Vagina (tissue), 2 donors: ENCODE data around the gene DPYD. TPM values are rescaled to one million over a fixed set of nuclear protein-coding genes. Genes with fewer than 3 reads are reported as not detected.

Source experiments
- DNase-seq, 2 donors: peaks; one replicate each; pipeline ENCODE4 v3.0.0-alpha.2; 2017; ENCODE audit errors: extremely low spot score in 2 of 2
- H3K27ac ChIP-seq: fragments of 200-600 bp; sonication (generic); one replicate; pipeline ENCODE4 v1.5.1; 2019
- H3K27me3 ChIP-seq: fragments of 200-600 bp; sonication (generic); one replicate; pipeline ENCODE4 v1.5.1; 2019
- H3K36me3 ChIP-seq, 2 donors: fragments of 200-600 bp; sonication (generic); one replicate each; pipeline ENCODE4 v1.5.1; 2017 to 2019
- H3K4me1 ChIP-seq: fragments of 200-600 bp; sonication (generic); one replicate; pipeline ENCODE4 v1.5.1; 2019
- H3K4me3 ChIP-seq, 2 donors: fragments of 200-600 bp; sonication (generic); 1 replicate in 1 of 2; 2 replicates in 1 of 2; pipeline ENCODE4 v1.5.1; 2016 to 2019
- H3K9me3 ChIP-seq: fragments of 200-600 bp; sonication (generic); one replicate; pipeline ENCODE4 v1.5.1; 2019
- CTCF ChIP-seq, 3 experiments: fragments of 450-650 bp in 2 of 3; fragments of 200-600 bp in 1 of 3; sonication (generic) in 1 of 3; IDR thresholded peaks; one replicate each; pipeline ENCODE4 v1.5.1; 2017 to 2019; ENCODE audit warnings: antibody characterized with exemption in 3 of 3, mild to moderate bottlenecking in 2 of 3, moderate library complexity in 2 of 3
- POLR2A ChIP-seq, 2 donors: fragments of 450-650 bp; IDR thresholded peaks; one replicate each; pipeline ENCODE4 v1.6.1; 2017; ENCODE audit warnings: antibody characterized with exemption in 2 of 2, mild to moderate bottlenecking in 2 of 2, moderate library complexity in 2 of 2
- POLR2AphosphoS5 ChIP-seq, 2 donors: sonication (generic); formaldehyde crosslinking; IDR thresholded peaks; one replicate each; pipeline ENCODE4 v1.9.0; 2017; ENCODE audit warnings: antibody characterized with exemption in 2 of 2, mild to moderate bottlenecking in 2 of 2, low read depth in 1 of 2; ENCODE audit not compliant: insufficient read depth in 1 of 2
- intact Hi-C: fragments of 100-400 bp; cut with DNase I; formaldehyde crosslinking; loops from one replicate; pipeline ENCODE4 v1.15.1; 2023
- total RNA-seq: library from RNA; depleted of rRNA; stranded (reverse); fragments of >200 nt; gene quantifications from one replicate; pipeline ENCODE4 v1.2.3, GENCODE V29; 2016

DPYD gene
- total RNA-seq, 1 donor from 2014 or later = 45.7 TPM

GRCh38 chr1:97677702-97678101 is 243.1 kb downstream of the DPYD start:
- no peak overlapping the region for H3K4me3 ChIP-seq
- TF ChIP-seq POLR2AphosphoS5 (IDR thresholded peaks at IDR 0.05; ENCODE audit: insufficient read depth in 1 of 2, low read depth in 1 of 2) = no peak
- no peak for TF ChIP-seq POLR2A (IDR thresholded peaks at IDR 0.05)
- no peak for TF ChIP-seq CTCF (IDR thresholded peaks at IDR 0.05)
- H3K27ac ChIP-seq = no peak overlapping the region
- H3K27me3 ChIP-seq = no peaks in the 10 kb centered on the region
- intact Hi-C loops = no loop called here
- peaks cover 0 to 9% of the 10 kb centered on the region in 2 donors for H3K36me3 ChIP-seq
- no peak for DNase-seq
- H3K9me3 ChIP-seq = no peaks in the 10 kb centered on the region
- no peaks in the 10 kb centered on the region for H3K4me1 ChIP-seq

- no peak for TF ChIP-seq POLR2AphosphoS5 (IDR thresholded peaks at IDR 0.05; ENCODE audit: insufficient read depth in 1 of 2, low read depth in 1 of 2)
- no peak for TF ChIP-seq CTCF (IDR thresholded peaks at IDR 0.05)
- TF ChIP-seq POLR2A (IDR thresholded peaks at IDR 0.05) = no peak
- DNase-seq = no peak
- no peak overlapping the region for H3K4me3 ChIP-seq
- peaks cover 0 to 13% of the 10 kb centered on the region in 2 donors for H3K36me3 ChIP-seq
- intact Hi-C loops = no loop called here
- H3K9me3 ChIP-seq = no peaks in the 10 kb centered on the region
- no peaks in the 10 kb centered on the region for H3K27me3 ChIP-seq
- no peak overlapping the region for H3K27ac ChIP-seq
- no peaks in the 10 kb centered on the region for H3K4me1 ChIP-seq
Measured at GRCh38 chr1:97674517-97674916, 246.3 kb downstream of the DPYD start.

GRCh38 chr1:97668945-97669344 is 251.9 kb downstream of the DPYD start:
- no peaks in the 10 kb centered on the region for H3K27me3 ChIP-seq
- H3K27ac ChIP-seq = no peak overlapping the region
- H3K4me1 ChIP-seq = no peaks in the 10 kb centered on the region
- no peak overlapping the region for H3K4me3 ChIP-seq
- TF ChIP-seq POLR2AphosphoS5 (IDR thresholded peaks at IDR 0.05; ENCODE audit: insufficient read depth in 1 of 2, low read depth in 1 of 2) (no peak), POLR2A (IDR thresholded peaks at IDR 0.05) (no peak)
- no peaks in the 10 kb centered on the region for H3K9me3 ChIP-seq
- DNase-seq = no peak
- intact Hi-C loops = no loop called here
- peaks cover 0 to 4% of the 10 kb centered on the region in 2 donors for H3K36me3 ChIP-seq

GRCh38 chr1:97660431-97661105 is 260.3 kb downstream of the DPYD start:
- TF ChIP-seq CTCF (IDR thresholded peaks at IDR 0.05) = no peak
- TF ChIP-seq POLR2AphosphoS5 (IDR thresholded peaks at IDR 0.05; ENCODE audit: insufficient read depth in 1 of 2, low read depth in 1 of 2) = no peak
- TF ChIP-seq POLR2A (IDR thresholded peaks at IDR 0.05) = no peak
- no peak overlapping the region for H3K27ac ChIP-seq
- H3K4me1 ChIP-seq = no peaks in the 10 kb centered on the region
- DNase-seq = no peak
- H3K27me3 ChIP-seq = no peaks in the 10 kb centered on the region
- H3K4me3 ChIP-seq = no peak overlapping the region
- H3K36me3 ChIP-seq = no peaks in the 10 kb centered on the region
- intact Hi-C loops = no loop called here
- no peaks in the 10 kb centered on the region for H3K9me3 ChIP-seq

GRCh38 chr1:97654876-97655585 is 265.8 kb downstream of the DPYD start:
- no peaks in the 10 kb centered on the region for H3K4me1 ChIP-seq
- intact Hi-C loops = no loop called here
- no peaks in the 10 kb centered on the region for H3K9me3 ChIP-seq
- DNase-seq = no peak
- TF ChIP-seq CTCF (IDR thresholded peaks at IDR 0.05) (no peak), POLR2A (IDR thresholded peaks at IDR 0.05) (no peak), POLR2AphosphoS5 (IDR thresholded peaks at IDR 0.05; ENCODE audit: insufficient read depth in 1 of 2, low read depth in 1 of 2) (no peak)
- H3K36me3 ChIP-seq = no peaks in the 10 kb centered on the region
- no peaks in the 10 kb centered on the region for H3K27me3 ChIP-seq
- H3K4me3 ChIP-seq = no peak overlapping the region
- H3K27ac ChIP-seq = no peak overlapping the region
